Measurements from ENCODE around the gene C1QA.
"Not testable (repeated sequence)": the region's sequence is repeated elsewhere in the genome, so short reads cannot be mapped to it uniquely, and the experiment has no call there.

Gene C1QA

DNA sequence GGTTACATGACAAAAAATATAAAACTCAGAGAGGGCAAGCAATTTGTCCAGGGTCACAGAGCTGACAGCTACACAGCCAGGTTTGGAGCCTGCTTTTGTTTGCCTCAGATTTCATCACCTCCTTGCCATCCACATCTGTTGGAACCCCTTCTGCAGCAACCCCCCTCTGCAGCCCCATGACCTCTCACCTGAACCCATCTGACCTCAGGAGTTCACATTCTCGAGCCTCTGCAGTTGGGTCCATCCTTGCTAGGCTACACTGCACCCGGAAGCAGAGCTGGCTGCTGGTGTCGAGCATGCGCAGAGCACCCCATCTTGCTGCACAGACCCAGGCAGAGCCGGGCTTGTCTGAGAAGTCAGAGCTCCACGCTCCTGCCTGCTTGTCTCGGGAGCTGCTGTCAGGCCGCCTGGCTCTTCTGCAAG, 26.6 kb downstream of the C1QA start:
- no peak overlapping the region for H2AFZ ChIP-seq (ENCODE audit: low read length)
- no peaks in the 10 kb centered on the region for H3K4me1 ChIP-seq (ENCODE audit: low read length)
- no peak for DNase-seq
- no peak overlapping the region for H3K4me3 ChIP-seq (ENCODE audit: low read length)
- no peak overlapping the region for H3K27ac ChIP-seq (ENCODE audit: low read length)
- no peak overlapping the region for H3K4me2 ChIP-seq (ENCODE audit: low read depth, low read length)
- H3K79me2 ChIP-seq (ENCODE audit: low read length): no peaks in the 10 kb centered on the region
- no peaks in the 10 kb centered on the region for H3F3A ChIP-seq (ENCODE audit: insufficient read depth, low read length)
- H3K36me3 ChIP-seq (replicated peaks; ENCODE audit: insufficient read depth, low read length): no peaks in the 10 kb centered on the region
- no peaks in the 10 kb centered on the region for H4K20me1 ChIP-seq (ENCODE audit: insufficient read depth, low read length)
- TF ChIP-seq EZH2phosphoT487 (IDR thresholded peaks at IDR 0.05; ENCODE audit: low read length) (no peak), EZH2 (optimal IDR thresholded peaks at IDR 0.05; ENCODE audit: low read depth, low read length) (no peak)
- TF ChIP-seq, protein P1, sequence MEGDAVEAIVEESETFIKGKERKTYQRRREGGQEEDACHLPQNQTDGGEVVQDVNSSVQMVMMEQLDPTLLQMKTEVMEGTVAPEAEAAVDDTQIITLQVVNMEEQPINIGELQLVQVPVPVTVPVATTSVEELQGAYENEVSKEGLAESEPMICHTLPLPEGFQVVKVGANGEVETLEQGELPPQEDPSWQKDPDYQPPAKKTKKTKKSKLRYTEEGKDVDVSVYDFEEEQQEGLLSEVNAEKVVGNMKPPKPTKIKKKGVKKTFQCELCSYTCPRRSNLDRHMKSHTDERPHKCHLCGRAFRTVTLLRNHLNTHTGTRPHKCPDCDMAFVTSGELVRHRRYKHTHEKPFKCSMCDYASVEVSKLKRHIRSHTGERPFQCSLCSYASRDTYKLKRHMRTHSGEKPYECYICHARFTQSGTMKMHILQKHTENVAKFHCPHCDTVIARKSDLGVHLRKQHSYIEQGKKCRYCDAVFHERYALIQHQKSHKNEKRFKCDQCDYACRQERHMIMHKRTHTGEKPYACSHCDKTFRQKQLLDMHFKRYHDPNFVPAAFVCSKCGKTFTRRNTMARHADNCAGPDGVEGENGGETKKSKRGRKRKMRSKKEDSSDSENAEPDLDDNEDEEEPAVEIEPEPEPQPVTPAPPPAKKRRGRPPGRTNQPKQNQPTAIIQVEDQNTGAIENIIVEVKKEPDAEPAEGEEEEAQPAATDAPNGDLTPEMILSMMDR (IDR thresholded peaks at IDR 0.05; ENCODE audit: low read length): no peak
- no peaks in the 10 kb centered on the region for H3K9me3 ChIP-seq (replicated peaks; ENCODE audit: insufficient read depth, low read length)
- peaks cover 88% of the 10 kb centered on the region for H3K27me3 ChIP-seq (replicated peaks; ENCODE audit: insufficient read depth, low read length)
- no peaks in the 10 kb centered on the region for H3K9me2 ChIP-seq (replicated peaks; ENCODE audit: insufficient read depth, low read length)
- no peak overlapping the region for H3K9ac ChIP-seq (ENCODE audit: low read length)

DNA sequence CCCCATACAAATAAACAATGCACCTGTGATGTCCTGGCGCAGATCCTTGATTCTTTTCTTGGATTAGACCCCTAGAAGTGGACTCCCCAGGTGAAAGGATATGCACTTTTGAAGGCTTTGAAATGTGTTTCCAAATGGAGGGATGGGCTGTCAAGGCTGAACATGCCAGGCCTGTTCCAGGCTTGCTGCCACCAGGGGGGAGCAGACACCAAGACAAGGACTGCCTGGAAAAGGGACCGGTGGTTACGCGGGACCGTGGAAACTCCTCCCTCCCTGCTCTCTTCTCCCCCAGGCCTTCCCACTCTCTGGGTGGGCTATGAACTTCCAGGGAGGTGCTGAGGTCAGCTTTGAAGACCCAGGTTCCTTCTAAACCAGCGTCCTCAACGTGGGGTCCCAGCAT, 29.3 kb downstream of the C1QA start:
- H3F3A ChIP-seq (ENCODE audit: insufficient read depth, low read length): no peaks in the 10 kb centered on the region
- no peak overlapping the region for H3K4me2 ChIP-seq (ENCODE audit: low read depth, low read length)
- no peak for TF ChIP-seq EZH2 (optimal IDR thresholded peaks at IDR 0.05; ENCODE audit: low read depth, low read length)
- no peak for TF ChIP-seq EZH2phosphoT487 (IDR thresholded peaks at IDR 0.05; ENCODE audit: low read length)
- TF ChIP-seq, protein P1 (IDR thresholded peaks at IDR 0.05; ENCODE audit: low read length): no peak; the same call in 1 of the 2 replicates
- H4K20me1 ChIP-seq (ENCODE audit: insufficient read depth, low read length): no peaks in the 10 kb centered on the region
- no peak for DNase-seq
- no peaks in the 10 kb centered on the region for H3K9me3 ChIP-seq (replicated peaks; ENCODE audit: insufficient read depth, low read length)
- no peaks in the 10 kb centered on the region for H3K4me1 ChIP-seq (ENCODE audit: low read length)
- H3K9me2 ChIP-seq (replicated peaks; ENCODE audit: insufficient read depth, low read length): no peaks in the 10 kb centered on the region
- H3K27me3 ChIP-seq (replicated peaks; ENCODE audit: insufficient read depth, low read length): peaks cover 93% of the 10 kb centered on the region
- no peak overlapping the region for H2AFZ ChIP-seq (ENCODE audit: low read length)
- H3K27ac ChIP-seq (ENCODE audit: low read length): no peak overlapping the region
- no peaks in the 10 kb centered on the region for H3K79me2 ChIP-seq (ENCODE audit: low read length)
- no peaks in the 10 kb centered on the region for H3K36me3 ChIP-seq (replicated peaks; ENCODE audit: insufficient read depth, low read length)
- no peak overlapping the region for H3K9ac ChIP-seq (ENCODE audit: low read length)
- H3K4me3 ChIP-seq (ENCODE audit: low read length): no peak overlapping the region

DNA sequence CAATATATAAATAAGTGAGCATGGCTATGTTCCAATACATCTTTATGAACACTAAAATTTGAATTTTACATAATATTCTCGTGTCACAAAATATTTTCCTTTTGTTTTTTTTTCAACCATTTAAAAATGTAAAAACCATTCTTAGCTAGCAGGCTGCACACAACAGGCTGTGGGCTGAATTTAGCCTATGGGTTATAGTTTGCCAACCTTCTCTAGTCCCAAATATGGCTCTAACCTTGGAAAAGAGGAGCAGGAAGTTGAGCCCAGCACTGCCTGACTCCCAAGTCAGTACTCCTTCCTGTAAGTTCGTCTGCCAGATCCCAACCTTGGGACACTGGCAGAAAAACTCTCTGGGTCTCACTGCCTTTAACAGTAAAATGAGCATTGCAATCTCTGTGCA, 30.0 kb downstream of the C1QA start:
- H3K27ac ChIP-seq (ENCODE audit: low read length): no peak overlapping the region
- no peaks in the 10 kb centered on the region for H3K4me1 ChIP-seq (ENCODE audit: low read length)
- DNase-seq: no peak
- H3K9me3 ChIP-seq (replicated peaks; ENCODE audit: insufficient read depth, low read length): no peaks in the 10 kb centered on the region
- H3K4me3 ChIP-seq (ENCODE audit: low read length): no peak overlapping the region
- no peak overlapping the region for H3K4me2 ChIP-seq (ENCODE audit: low read depth, low read length)
- no peak overlapping the region for H2AFZ ChIP-seq (ENCODE audit: low read length)
- no peak overlapping the region for H3K9ac ChIP-seq (ENCODE audit: low read length)
- no peaks in the 10 kb centered on the region for H3K36me3 ChIP-seq (replicated peaks; ENCODE audit: insufficient read depth, low read length)
- TF ChIP-seq EZH2 (optimal IDR thresholded peaks at IDR 0.05; ENCODE audit: low read depth, low read length) (no peak), EZH2phosphoT487 (IDR thresholded peaks at IDR 0.05; ENCODE audit: low read length) (no peak)
- TF ChIP-seq, protein P1 (IDR thresholded peaks at IDR 0.05; ENCODE audit: low read length): no peak
- H3K79me2 ChIP-seq (ENCODE audit: low read length): no peaks in the 10 kb centered on the region
- H3K27me3 ChIP-seq (replicated peaks; ENCODE audit: insufficient read depth, low read length): peaks cover 93% of the 10 kb centered on the region
- H3F3A ChIP-seq (ENCODE audit: insufficient read depth, low read length): no peaks in the 10 kb centered on the region
- H4K20me1 ChIP-seq (ENCODE audit: insufficient read depth, low read length): no peaks in the 10 kb centered on the region
- H3K9me2 ChIP-seq (replicated peaks; ENCODE audit: insufficient read depth, low read length): no peaks in the 10 kb centered on the region

DNA sequence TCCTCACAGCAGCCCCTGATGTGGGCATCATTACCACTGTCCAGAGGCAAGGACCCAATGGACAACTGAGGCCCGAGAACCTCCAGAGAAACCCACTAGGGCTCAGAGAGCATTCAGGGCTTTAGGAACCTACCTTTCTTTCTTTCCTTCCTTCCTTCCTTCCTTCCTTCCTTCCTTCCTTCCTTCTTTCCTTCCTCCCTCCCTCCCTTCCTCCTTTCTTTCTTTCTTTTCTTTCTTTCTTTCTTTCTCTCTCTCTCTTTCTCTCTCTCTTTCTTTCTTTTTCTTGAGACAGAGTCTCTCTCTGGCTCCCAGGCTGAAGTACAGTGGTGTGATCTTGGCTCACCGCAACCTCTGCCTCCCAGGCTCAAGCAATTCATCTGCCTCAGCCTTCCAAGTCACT, 32.4 kb downstream of the C1QA start:
- H3K4me2 ChIP-seq (ENCODE audit: low read depth, low read length); H2AFZ ChIP-seq (ENCODE audit: low read length); H3K9me3 ChIP-seq (replicated peaks; ENCODE audit: insufficient read depth, low read length); H3K79me2 ChIP-seq (ENCODE audit: low read length); H3K4me3 ChIP-seq (ENCODE audit: low read length); H3K9me2 ChIP-seq (replicated peaks; ENCODE audit: insufficient read depth, low read length); H3K27ac ChIP-seq (ENCODE audit: low read length); H3F3A ChIP-seq (ENCODE audit: insufficient read depth, low read length); H3K9ac ChIP-seq (ENCODE audit: low read length); H3K36me3 ChIP-seq (replicated peaks; ENCODE audit: insufficient read depth, low read length); H3K4me1 ChIP-seq (ENCODE audit: low read length); H4K20me1 ChIP-seq (ENCODE audit: insufficient read depth, low read length); DNase-seq: not testable (repeated sequence)
- peaks cover 99% of the 10 kb centered on the region for H3K27me3 ChIP-seq (replicated peaks; ENCODE audit: insufficient read depth, low read length)

All from MM.1S (cell line).